ENCODE measurements around the gene LHFPL6.

GRCh38 chr13:39302820-39303219 is 300.2 kb downstream of the LHFPL6 start:
- TF ChIP-seq, protein P1, sequence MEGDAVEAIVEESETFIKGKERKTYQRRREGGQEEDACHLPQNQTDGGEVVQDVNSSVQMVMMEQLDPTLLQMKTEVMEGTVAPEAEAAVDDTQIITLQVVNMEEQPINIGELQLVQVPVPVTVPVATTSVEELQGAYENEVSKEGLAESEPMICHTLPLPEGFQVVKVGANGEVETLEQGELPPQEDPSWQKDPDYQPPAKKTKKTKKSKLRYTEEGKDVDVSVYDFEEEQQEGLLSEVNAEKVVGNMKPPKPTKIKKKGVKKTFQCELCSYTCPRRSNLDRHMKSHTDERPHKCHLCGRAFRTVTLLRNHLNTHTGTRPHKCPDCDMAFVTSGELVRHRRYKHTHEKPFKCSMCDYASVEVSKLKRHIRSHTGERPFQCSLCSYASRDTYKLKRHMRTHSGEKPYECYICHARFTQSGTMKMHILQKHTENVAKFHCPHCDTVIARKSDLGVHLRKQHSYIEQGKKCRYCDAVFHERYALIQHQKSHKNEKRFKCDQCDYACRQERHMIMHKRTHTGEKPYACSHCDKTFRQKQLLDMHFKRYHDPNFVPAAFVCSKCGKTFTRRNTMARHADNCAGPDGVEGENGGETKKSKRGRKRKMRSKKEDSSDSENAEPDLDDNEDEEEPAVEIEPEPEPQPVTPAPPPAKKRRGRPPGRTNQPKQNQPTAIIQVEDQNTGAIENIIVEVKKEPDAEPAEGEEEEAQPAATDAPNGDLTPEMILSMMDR (IDR thresholded peaks at IDR 0.05 in 2 of 3, conservative IDR thresholded peaks at IDR 0.05 in 1 of 3; ENCODE audit: control insufficient read depth in 2 of 3, extremely low read depth in 1 of 3, insufficient read depth in 1 of 3, low read depth in 3 of 3, low read length in 3 of 3), result no peak
- TF ChIP-seq BACH1 (IDR thresholded peaks at IDR 0.05; ENCODE audit: borderline replicate concordance) (no peak), NR2C1 (IDR thresholded peaks at IDR 0.05) (no peak), BRCA1 (IDR thresholded peaks at IDR 0.05; ENCODE audit: low read depth, low read length) (no peak)
